NCI-H2029 (cell line): ENCODE data around the gene ISL1.

ENCODE experiments used
- DNase-seq: peaks from one replicate; lab custom pipeline; 2025; lab: John Stamatoyannopoulos, UW

ISL1 gene

GRCh38 chr5:51386916-51387883 is 4.0 kb downstream of the ISL1 start:
- DNase-seq, result no peak

- no peak for DNase-seq
Measured at GRCh38 chr5:51387884-51388275, 4.6 kb downstream of the ISL1 start.

GRCh38 chr5:51388488-51389287 is 5.4 kb downstream of the ISL1 start:
- DNase-seq, result no peak

GRCh38 chr5:51389288-51389576 is 6.0 kb downstream of the ISL1 start:
- no peak for DNase-seq

GRCh38 chr5:51389577-51390463 is 6.6 kb downstream of the ISL1 start:
- no peak for DNase-seq

- DNase-seq, result no peak
Measured at GRCh38 chr5:51391175-51391574, 7.9 kb downstream of the ISL1 start.

GRCh38 chr5:51392689-51393199 is 9.5 kb downstream of the ISL1 start:
- DNase-seq, result no peak

GRCh38 chr5:51394609-51395008 is 11.4 kb downstream of the ISL1 start:
- DNase-seq, result no peak

- DNase-seq, result no peak
Measured at GRCh38 chr5:51395245-51395644, 12.0 kb downstream of the ISL1 start.

- no peak for DNase-seq
Measured at GRCh38 chr5:51395666-51396356, 12.6 kb downstream of the ISL1 start.

- DNase-seq, result no peak
Measured at GRCh38 chr5:51396797-51397196, 13.5 kb downstream of the ISL1 start.

GRCh38 chr5:51397996-51398395 is 14.7 kb downstream of the ISL1 start:
- DNase-seq, result no peak

GRCh38 chr5:51398875-51399642 is 15.8 kb downstream of the ISL1 start:
- no peak for DNase-seq

GRCh38 chr5:51399643-51400006 is 16.4 kb downstream of the ISL1 start:
- no peak for DNase-seq

GRCh38 chr5:51404255-51404654 is 21.0 kb downstream of the ISL1 start:
- DNase-seq, result no peak

- no peak for DNase-seq
Measured at GRCh38 chr5:51411921-51412325, 28.7 kb downstream of the ISL1 start.

- no peak for DNase-seq
Measured at GRCh38 chr5:51414516-51414915, 31.3 kb downstream of the ISL1 start.

GRCh38 chr5:51416149-51416548 is 32.9 kb downstream of the ISL1 start:
- DNase-seq, result no peak

GRCh38 chr5:51433052-51433710 is 49.9 kb downstream of the ISL1 start:
- no peak for DNase-seq

- no peak for DNase-seq
Measured at GRCh38 chr5:51439232-51439631, 56.0 kb downstream of the ISL1 start.
